HEK293 (cell line): ENCODE results near the gene KCNB1.

ENCODE experiments used
- ZXDB ChIP-seq: fragments of 450-650 bp; formaldehyde crosslinking; IDR thresholded peaks from 2 replicates; pipeline ENCODE4 v1.5.1; 2016; ENCODE audit warnings: missing biosample characterization, missing genetic modification characterization
- TF ChIP-seq, protein P1 (sequence below): fragments of 450-650 bp; formaldehyde crosslinking; IDR thresholded peaks from 2 replicates; pipeline ENCODE4 v1.5.1; 2016; ENCODE audit warnings: missing biosample characterization, missing genetic modification characterization

DNA sequence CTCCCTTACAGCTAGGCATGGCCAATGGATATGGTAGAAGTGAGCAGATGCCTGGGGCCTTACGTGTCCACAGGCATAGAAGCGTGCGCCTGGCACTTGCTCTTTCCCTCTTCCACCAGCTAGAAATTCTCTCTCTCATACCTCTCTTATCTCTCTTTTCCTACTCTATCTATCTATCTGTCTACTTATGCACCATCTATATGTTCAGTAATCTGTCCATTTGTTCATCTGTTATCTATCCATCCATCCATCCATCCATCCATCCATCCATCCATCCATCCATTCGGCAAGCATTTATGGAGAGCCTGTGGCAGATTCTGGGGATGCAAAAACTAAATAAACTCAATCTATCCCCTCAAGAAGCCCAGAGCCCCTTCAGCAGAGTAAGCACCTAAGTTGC lies 70.2 kb downstream of the KCNB1 start:
- no peak for TF ChIP-seq ZXDB (tag by site-specific recombination)
- TF ChIP-seq, protein P1, sequence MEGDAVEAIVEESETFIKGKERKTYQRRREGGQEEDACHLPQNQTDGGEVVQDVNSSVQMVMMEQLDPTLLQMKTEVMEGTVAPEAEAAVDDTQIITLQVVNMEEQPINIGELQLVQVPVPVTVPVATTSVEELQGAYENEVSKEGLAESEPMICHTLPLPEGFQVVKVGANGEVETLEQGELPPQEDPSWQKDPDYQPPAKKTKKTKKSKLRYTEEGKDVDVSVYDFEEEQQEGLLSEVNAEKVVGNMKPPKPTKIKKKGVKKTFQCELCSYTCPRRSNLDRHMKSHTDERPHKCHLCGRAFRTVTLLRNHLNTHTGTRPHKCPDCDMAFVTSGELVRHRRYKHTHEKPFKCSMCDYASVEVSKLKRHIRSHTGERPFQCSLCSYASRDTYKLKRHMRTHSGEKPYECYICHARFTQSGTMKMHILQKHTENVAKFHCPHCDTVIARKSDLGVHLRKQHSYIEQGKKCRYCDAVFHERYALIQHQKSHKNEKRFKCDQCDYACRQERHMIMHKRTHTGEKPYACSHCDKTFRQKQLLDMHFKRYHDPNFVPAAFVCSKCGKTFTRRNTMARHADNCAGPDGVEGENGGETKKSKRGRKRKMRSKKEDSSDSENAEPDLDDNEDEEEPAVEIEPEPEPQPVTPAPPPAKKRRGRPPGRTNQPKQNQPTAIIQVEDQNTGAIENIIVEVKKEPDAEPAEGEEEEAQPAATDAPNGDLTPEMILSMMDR (tag by site-specific recombination), result no peak
